Testis (tissue), 2 donors: Measurements from ENCODE around the gene RGR.

ENCODE experiments used
- POLR2A ChIP-seq: fragments of 450-650 bp; IDR thresholded peaks from one replicate; pipeline ENCODE4 v1.6.1; 2017; ENCODE audit warnings: antibody characterized with exemption, mild to moderate bottlenecking, moderate library complexity
- TF ChIP-seq, protein P1 (sequence below), 3 experiments: fragments of 450-650 bp in 2 of 3; fragments of 200-600 bp in 1 of 3; sonication (generic) in 1 of 3; IDR thresholded peaks; one replicate each; pipeline ENCODE4 v1.5.1; 2016 to 2019; ENCODE audit warnings: antibody characterized with exemption in 3 of 3, mild to moderate bottlenecking in 2 of 3, moderate library complexity in 1 of 3

DNA sequence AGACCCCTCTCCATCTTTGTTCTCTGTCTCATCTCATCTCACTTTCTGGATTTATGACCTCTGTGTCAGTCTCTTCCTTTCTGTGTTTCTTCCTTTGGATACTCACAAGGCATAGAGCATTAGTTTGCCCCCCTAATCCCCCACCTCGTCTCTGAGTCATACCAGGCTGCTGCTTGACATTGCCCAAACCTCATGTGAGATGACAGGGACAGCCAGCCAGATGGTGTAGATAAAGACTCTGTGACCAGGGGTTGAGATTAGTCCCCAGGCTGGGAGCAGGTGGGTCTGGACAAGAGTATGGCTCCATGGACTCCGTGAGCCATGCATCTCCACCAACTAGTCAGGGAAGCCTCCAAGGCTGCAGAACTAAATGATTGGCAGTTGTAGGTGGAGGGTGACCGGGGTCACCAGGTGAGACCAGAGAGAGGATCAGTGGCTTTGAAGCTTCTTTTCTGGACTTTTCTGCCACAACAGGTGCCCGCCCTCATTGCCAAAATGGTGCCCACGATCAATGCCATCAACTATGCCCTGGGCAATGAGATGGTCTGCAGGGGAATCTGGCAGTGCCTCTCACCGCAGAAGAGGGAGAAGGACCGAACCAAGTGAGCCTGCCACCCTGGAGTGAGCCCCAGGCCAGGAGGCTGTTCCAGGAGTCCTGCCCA, 13.3 kb downstream of the RGR start:
- TF ChIP-seq, protein P1, sequence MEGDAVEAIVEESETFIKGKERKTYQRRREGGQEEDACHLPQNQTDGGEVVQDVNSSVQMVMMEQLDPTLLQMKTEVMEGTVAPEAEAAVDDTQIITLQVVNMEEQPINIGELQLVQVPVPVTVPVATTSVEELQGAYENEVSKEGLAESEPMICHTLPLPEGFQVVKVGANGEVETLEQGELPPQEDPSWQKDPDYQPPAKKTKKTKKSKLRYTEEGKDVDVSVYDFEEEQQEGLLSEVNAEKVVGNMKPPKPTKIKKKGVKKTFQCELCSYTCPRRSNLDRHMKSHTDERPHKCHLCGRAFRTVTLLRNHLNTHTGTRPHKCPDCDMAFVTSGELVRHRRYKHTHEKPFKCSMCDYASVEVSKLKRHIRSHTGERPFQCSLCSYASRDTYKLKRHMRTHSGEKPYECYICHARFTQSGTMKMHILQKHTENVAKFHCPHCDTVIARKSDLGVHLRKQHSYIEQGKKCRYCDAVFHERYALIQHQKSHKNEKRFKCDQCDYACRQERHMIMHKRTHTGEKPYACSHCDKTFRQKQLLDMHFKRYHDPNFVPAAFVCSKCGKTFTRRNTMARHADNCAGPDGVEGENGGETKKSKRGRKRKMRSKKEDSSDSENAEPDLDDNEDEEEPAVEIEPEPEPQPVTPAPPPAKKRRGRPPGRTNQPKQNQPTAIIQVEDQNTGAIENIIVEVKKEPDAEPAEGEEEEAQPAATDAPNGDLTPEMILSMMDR (IDR thresholded peaks at IDR 0.05), result no peak
- TF ChIP-seq POLR2A, result no peak
